K562 (cell line): ENCODE results near the gene CEP290. TPM values are rescaled to one million over a fixed set of nuclear protein-coding genes. Genes with fewer than 3 reads are reported as not detected.
A peak's percentile ranks its signal among the peaks of the same experiment; 100 is the strongest.

Experiments used
- AFF4 ChIP-seq: sonication (generic); formaldehyde crosslinking; IDR thresholded peaks from 2 replicates; pipeline ENCODE4 v1.8.0; 2023; ENCODE audit warnings: mild to moderate bottlenecking, missing genetic modification reagents
- ATF7 ChIP-seq: fragments of 450-650 bp; IDR thresholded peaks from 2 replicates; pipeline ENCODE4 v1.7.1; 2014; ENCODE audit warnings: mild to moderate bottlenecking, moderate library complexity
- CBFA2T2 ChIP-seq: fragments of 450-650 bp; conservative IDR thresholded peaks from 2 replicates; pipeline ENCODE4 v1.6.1; 2017; ENCODE audit warnings: mild to moderate bottlenecking
- CBX2 ChIP-seq: fragments of 200-600 bp; sonication (generic); IDR thresholded peaks from one replicate; pipeline ENCODE4 v1.6.1; 2012; ENCODE audit warnings: mild to moderate bottlenecking, low read length, inconsistent platforms; ENCODE audit not compliant: insufficient read depth, poor library complexity, severe bottlenecking
- EP300 ChIP-seq: IDR thresholded peaks from 2 replicates; pipeline ENCODE4 v1.6.1; 2012; ENCODE audit warnings: low read length, improper control_type of control experiment
- KLF1 ChIP-seq: fragments of 450-650 bp; IDR thresholded peaks from 2 replicates; pipeline ENCODE4 v1.6.1; 2016; ENCODE audit warnings: missing genetic modification characterization, missing compliant biosample characterization
- MAZ ChIP-seq, 2 experiments: fragments of 450-650 bp in 1 of 2; sonication (generic) in 1 of 2; formaldehyde crosslinking; IDR thresholded peaks in 1 of 2; conservative IDR thresholded peaks in 1 of 2; 2 replicates each; pipeline versions ENCODE4 v1.4.0 to v1.5.0; 2020; ENCODE audit warnings: mild to moderate bottlenecking in 1 of 2, missing genetic modification reagents in 1 of 2
- MTA1 ChIP-seq: fragments of 450-650 bp; IDR thresholded peaks from 2 replicates; pipeline ENCODE4 v1.6.1; 2017; ENCODE audit warnings: borderline replicate concordance
- SMAD1 ChIP-seq: fragments of 150-350 bp; IDR thresholded peaks from 2 replicates; pipeline ENCODE4 v1.6.1; 2014; ENCODE audit warnings: low read length, low read depth; ENCODE audit not compliant: partially characterized antibody
- TEAD2 ChIP-seq: fragments of 450-650 bp; IDR thresholded peaks from 2 replicates; pipeline ENCODE4 v1.6.1; 2016; ENCODE audit warnings: missing genetic modification characterization, control low read depth, missing compliant biosample characterization
- TGIF2 ChIP-seq: sonication (generic); formaldehyde crosslinking; IDR thresholded peaks from 2 replicates; pipeline ENCODE4 v1.8.1; 2022; ENCODE audit warnings: mild to moderate bottlenecking, missing genetic modification reagents, moderate library complexity
- THAP12 ChIP-seq: fragments of 250-450 bp; sonication (Bioruptor Pico); IDR thresholded peaks from 2 replicates; pipeline ENCODE4 v1.9.0; 2021; ENCODE audit warnings: mild to moderate bottlenecking, inconsistent platforms
- ZNF277 ChIP-seq: fragments of 250-450 bp; sonication (Bioruptor Pico); IDR thresholded peaks from 2 replicates; pipeline ENCODE4 v1.8.0; 2022; ENCODE audit warnings: inconsistent platforms, mild to moderate bottlenecking, moderate library complexity, borderline replicate concordance
- ZNF324 ChIP-seq: fragments of 250-450 bp; sonication (Bioruptor Pico); IDR thresholded peaks from 2 replicates; pipeline ENCODE4 v1.4.0; 2020; ENCODE audit warnings: mild to moderate bottlenecking
- ZNF57 ChIP-seq: fragments of 450-650 bp; formaldehyde crosslinking; IDR thresholded peaks from 2 replicates; pipeline ENCODE4 v1.4.0; 2020; ENCODE audit warnings: mild to moderate bottlenecking, moderate library complexity
- polyA plus RNA-seq, 8 experiments: library from polyadenylated mRNA; depleted of rRNA in 4 of 8; stranded (reverse) in 5 of 8; unstranded in 3 of 8; fragments of >200 nt; fragmentation: Nextera tagmentation in 2 of 8; fragmentation: Illumina TruSeq in 1 of 8; extraction: Ambion mirVana in 2 of 8; extraction: Trizol in 1 of 8; gene quantifications; 2 replicates each; pipeline versions ENCODE4 v1.2.1 to v1.2.3, GENCODE V29; 2011 to 2014; ENCODE audit warnings: inconsistent platforms in 1 of 8, missing spikeins in 1 of 8
- total RNA-seq, 7 experiments: library from RNA; depleted of rRNA in 6 of 7; stranded (reverse); fragments of >200 nt in 6 of 7; fragmentation: Illumina TruSeq in 2 of 7; extraction: Trizol in 2 of 7; gene quantifications; 2 replicates each; pipeline versions ENCODE4 v1.2.1 to v1.2.3, GENCODE V29; 2011 to 2021; ENCODE audit warnings: low replicate concordance in 1 of 7
- TF ChIP-seq, protein P1 (sequence below): sonication (generic); formaldehyde crosslinking; IDR thresholded peaks from 2 replicates; pipeline ENCODE4 v1.8.0; 2022; ENCODE audit warnings: mild to moderate bottlenecking, missing genetic modification reagents

The CEP290 gene
- total and polyA plus RNA-seq, 9 of the 15 experiments (the other 6 are each of a cell fraction or from before 2014, with no cell fraction given), result 7.2 to 19.4 (median 18.1) TPM

DNA sequence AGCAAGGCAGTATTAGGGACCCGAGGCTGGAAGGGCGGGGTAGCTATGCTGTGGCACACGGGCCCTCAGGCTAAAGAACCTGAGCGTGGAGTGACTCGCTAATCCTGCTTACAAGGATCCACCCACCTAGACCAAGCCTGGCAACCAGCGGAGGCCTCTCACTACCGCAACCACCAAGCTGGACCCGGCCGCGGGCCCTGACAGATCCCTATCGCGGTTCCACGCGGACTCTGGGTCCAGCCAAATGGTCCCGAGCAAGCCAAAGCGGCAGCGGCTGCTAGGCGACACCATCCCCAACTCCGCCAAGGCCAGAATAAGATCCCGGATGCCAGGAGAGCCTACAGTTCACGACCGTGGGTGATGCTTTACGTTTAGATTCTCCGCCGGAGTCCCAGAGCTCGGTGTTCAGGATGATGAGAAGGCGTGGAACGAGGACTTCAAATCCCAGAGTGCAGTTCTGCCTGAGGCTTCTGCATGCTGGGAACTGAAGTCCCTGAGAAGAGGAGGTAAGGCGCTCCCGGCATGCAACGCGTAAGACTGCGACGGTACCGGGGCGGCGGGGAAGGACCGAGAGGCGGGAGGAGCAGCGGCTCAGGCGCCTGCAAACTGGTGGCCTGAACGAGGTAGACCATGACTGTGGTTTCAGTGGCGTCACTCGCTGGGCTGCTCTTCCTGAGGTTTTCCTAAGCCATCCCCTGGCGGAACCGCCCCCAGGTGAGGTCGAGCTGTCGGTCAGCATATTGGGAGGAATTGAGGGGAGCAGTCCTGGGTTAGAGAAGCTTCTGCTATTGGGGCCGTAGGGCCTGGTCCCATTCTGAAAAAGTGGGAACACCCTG is at the start of gene CEP290, which contains the start of gene TMTC3 (continued):
- 0 out of 2 replicates have a peak, but pooled peaks have one; percentile 42 for TF ChIP-seq THAP12 (CRISPR knock-in tag)
- no peak for TF ChIP-seq TEAD2 (tag)
- no peak for TF ChIP-seq KLF1
- no peak for TF ChIP-seq EP300
- TF ChIP-seq, protein P1, sequence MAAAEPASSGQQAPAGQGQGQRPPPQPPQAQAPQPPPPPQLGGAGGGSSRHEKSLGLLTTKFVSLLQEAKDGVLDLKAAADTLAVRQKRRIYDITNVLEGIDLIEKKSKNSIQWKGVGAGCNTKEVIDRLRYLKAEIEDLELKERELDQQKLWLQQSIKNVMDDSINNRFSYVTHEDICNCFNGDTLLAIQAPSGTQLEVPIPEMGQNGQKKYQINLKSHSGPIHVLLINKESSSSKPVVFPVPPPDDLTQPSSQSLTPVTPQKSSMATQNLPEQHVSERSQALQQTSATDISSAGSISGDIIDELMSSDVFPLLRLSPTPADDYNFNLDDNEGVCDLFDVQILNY (CRISPR knock-in tag), result no peak
- TF ChIP-seq CBFA2T2, result no peak
- peak; percentile 74 for TF ChIP-seq MTA1
- no peak for TF ChIP-seq SMAD1
- no peak for TF ChIP-seq TGIF2 (CRISPR knock-in tag)
- no peak for TF ChIP-seq ZNF57 (CRISPR knock-in tag)
- no peak for TF ChIP-seq ZNF324 (CRISPR knock-in tag)
- peak; percentile 81; the same call in 1 of the 2 replicates for TF ChIP-seq ATF7
- TF ChIP-seq AFF4 (CRISPR knock-in tag), result peak; percentile 31; the same call in 1 of the 2 replicates
- no peak for TF ChIP-seq ZNF277 (CRISPR knock-in tag)
- TF ChIP-seq CBX2, result no peak
- TF ChIP-seq MAZ (CRISPR knock-in tag; conservative IDR thresholded peaks at IDR 0.05 in 1 of 2, IDR thresholded peaks at IDR 0.05 in 1 of 2), result peak; percentile 61 to 81; a peak in 2 of 4 replicates
